Measurements from ENCODE around the gene TNFSF12.
A peak's percentile ranks its signal among the peaks of the same experiment; 100 is the strongest.

TNFSF12 gene

GRCh38 chr17:7544911-7545310 is 3.9 kb upstream of the TNFSF12 start:
- DNase-seq (ENCODE audit: low read depth in 2 of 2), result no peak

- DNase-seq (ENCODE audit: low read depth in 2 of 2), result peak in 1 of 2 donors; percentile 18
Measured at GRCh38 chr17:7549401-7550055, 670 bp downstream of the TNFSF12 start.

- DNase-seq (ENCODE audit: low read depth in 2 of 2), result no peak
Measured at GRCh38 chr17:7550344-7550743, 1.5 kb downstream of the TNFSF12 start.

GRCh38 chr17:7551396-7551795 is 2.5 kb downstream of the TNFSF12 start:
- DNase-seq (ENCODE audit: low read depth in 2 of 2), result no peak

- no peak for DNase-seq (ENCODE audit: low read depth in 2 of 2)
Measured at GRCh38 chr17:7552621-7553051, 3.8 kb downstream of the TNFSF12 start.

- DNase-seq (ENCODE audit: low read depth in 2 of 2), result no peak
Measured at GRCh38 chr17:7553356-7553755, 4.5 kb downstream of the TNFSF12 start.

GRCh38 chr17:7555320-7555948 is 6.6 kb downstream of the TNFSF12 start:
- DNase-seq (ENCODE audit: low read depth in 2 of 2), result no peak

- no peak for DNase-seq (ENCODE audit: low read depth in 2 of 2)
Measured at GRCh38 chr17:7556627-7557026, 7.8 kb downstream of the TNFSF12 start.

- DNase-seq (ENCODE audit: low read depth in 2 of 2), result no peak
Measured at GRCh38 chr17:7557147-7557764, 8.4 kb downstream of the TNFSF12 start.

GRCh38 chr17:7557775-7558543 is 9.1 kb downstream of the TNFSF12 start:
- no peak for DNase-seq (ENCODE audit: low read depth in 2 of 2)

- DNase-seq (ENCODE audit: low read depth in 2 of 2), result no peak
Measured at GRCh38 chr17:7558544-7559319, 9.9 kb downstream of the TNFSF12 start, which contains the start of gene TNFSF13. TSS of gene TNFSF13 (plus strand) at chr17:7558750. CDS start at chr17:7559040, 290 bp downstream.

- no peak for DNase-seq (ENCODE audit: low read depth in 2 of 2)
Measured at GRCh38 chr17:7559320-7560171, 10.7 kb downstream of the TNFSF12 start.

GRCh38 chr17:7560172-7561027 is 11.5 kb downstream of the TNFSF12 start:
- DNase-seq (ENCODE audit: low read depth in 2 of 2), result peak in 1 of 2 donors; percentile 50

GRCh38 chr17:7561028-7561575 is 12.2 kb downstream of the TNFSF12 start:
- DNase-seq (ENCODE audit: low read depth in 2 of 2), result peak; percentile 73 to 82

GRCh38 chr17:7561589-7562207 is 12.8 kb downstream of the TNFSF12 start, which contains the start of gene SENP3:
TSS of gene SENP3 (plus strand) at chr17:7561919. CDS start at chr17:7563077, 1,158 bp downstream.
- DNase-seq (ENCODE audit: low read depth in 2 of 2), result peak; percentile 86 to 90

GRCh38 chr17:7562208-7562605 is 13.3 kb downstream of the TNFSF12 start:
- no peak for DNase-seq (ENCODE audit: low read depth in 2 of 2)

GRCh38 chr17:7563115-7563869 is 14.4 kb downstream of the TNFSF12 start:
- DNase-seq (ENCODE audit: low read depth in 2 of 2), result no peak

- no peak for DNase-seq (ENCODE audit: low read depth in 2 of 2)
Measured at GRCh38 chr17:7569571-7569970, 20.7 kb downstream of the TNFSF12 start.
